ENCODE data around the gene LRRC3C. TPM values are rescaled to one million over a fixed set of nuclear protein-coding genes. Genes with fewer than 3 reads are reported as not detected.
"Not testable (repeated sequence)": the region's sequence is repeated elsewhere in the genome, so short reads cannot be mapped to it uniquely, and the experiment has no call there.

Gene LRRC3C
- not detected in 2 replicates for total RNA-seq (2014; rRNA removed; shearing (Covaris generic))

DNA sequence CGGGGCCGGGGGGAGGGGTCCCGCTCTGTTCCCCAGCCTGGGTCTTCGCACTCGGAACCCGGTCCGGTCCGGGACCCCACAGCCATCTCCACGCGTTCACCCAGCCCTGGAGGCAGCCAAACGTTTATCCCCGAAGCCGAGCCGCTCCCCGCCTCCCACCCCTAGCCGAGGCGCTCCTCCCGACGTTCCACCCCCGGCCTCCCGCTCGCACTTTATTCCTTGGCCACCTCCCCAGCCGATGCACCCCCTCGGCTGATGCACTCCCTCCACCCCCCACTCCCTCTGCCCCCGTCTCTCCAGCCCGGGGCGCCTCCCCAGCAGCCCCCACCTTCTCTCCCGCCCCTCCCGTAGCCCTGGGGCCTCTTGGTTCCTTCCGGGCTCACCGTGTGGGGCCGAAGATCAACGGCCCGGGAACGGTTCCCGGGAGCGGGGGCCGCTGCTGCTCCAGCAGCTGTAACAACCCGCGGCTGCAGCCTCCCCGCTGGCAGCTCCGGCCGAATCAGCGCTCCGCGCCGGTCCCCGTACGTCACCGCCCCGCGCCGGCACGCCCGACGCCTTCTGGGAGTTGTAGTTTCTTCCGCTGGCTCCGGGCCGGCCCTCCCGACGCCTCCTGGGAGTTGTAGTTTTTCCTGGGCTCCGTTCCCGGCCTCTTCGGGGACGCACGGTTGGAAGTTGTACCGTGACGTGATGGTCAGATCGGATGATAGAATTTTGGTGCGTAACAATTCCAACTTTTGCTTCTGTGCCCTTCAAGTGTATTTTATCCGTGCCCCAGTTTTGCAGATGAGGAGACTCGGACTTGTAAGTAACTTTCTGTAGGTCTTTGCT lies at the start of gene LRRC3C, which contains the start of gene ORMDL3:
Gene LRRC3C (plus strand): TSS at position 632 of the 828 bp plus-strand sequence. CDS start 13,792 bp downstream, outside the sequence.
Gene ORMDL3 (minus strand): TSS at position 501 of the 828 bp plus-strand sequence. CDS start 3,398 bp downstream, outside the sequence.
- peak; percentile 90 for DNase-seq (ENCODE audit: low spot score)

DNA sequence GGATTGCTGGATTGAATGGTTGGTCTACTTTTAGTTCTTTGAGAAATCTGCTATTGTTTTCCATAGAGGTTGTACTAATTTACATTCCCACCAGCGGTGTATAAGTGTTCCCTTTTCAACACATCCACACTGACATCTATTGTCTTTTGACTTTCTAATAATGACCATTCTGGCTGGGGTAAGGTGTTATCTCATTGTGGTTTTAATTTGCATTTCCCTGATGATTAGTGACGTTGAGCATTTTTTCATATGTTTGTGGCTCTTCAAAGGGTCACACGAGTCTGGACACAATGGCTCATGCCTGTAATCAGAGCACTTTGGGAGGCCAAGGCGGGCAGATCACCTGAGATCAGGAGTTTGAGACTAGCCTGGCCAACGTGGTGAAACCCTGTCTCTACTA lies 41.4 kb upstream of the LRRC3C start:
- not testable (repeated sequence) for DNase-seq (ENCODE audit: low spot score)

GRCh38 chr17:39887078-39887477 lies 40.5 kb upstream of the LRRC3C start:
- no peak for DNase-seq (ENCODE audit: low spot score)

GRCh38 chr17:39889200-39889599 lies 38.3 kb upstream of the LRRC3C start:
- no peak for DNase-seq (ENCODE audit: low spot score)

- no peak for DNase-seq (ENCODE audit: low spot score)
Measured at GRCh38 chr17:39894681-39895376, 32.7 kb upstream of the LRRC3C start.

DNA sequence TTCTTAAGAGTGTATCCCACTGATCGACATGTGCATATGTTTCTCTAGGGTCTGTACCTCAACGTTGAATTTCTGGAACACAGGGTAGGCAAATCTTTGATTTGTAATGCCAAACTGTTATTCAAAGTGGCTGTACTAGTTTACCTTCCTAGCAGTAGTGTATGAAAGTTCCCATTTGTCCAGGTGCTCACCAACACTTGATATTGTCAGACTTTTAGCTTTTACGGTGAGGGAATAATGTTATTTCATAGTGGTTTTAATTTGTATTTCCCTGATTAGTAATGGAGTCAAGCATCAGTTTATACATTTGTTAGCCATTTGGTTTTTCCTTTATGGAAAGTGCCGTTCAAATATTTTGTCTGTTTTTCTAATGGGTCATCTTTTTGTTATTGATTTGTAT lies 29.4 kb upstream of the LRRC3C start:
- no peak for DNase-seq (ENCODE audit: low spot score)

DNA sequence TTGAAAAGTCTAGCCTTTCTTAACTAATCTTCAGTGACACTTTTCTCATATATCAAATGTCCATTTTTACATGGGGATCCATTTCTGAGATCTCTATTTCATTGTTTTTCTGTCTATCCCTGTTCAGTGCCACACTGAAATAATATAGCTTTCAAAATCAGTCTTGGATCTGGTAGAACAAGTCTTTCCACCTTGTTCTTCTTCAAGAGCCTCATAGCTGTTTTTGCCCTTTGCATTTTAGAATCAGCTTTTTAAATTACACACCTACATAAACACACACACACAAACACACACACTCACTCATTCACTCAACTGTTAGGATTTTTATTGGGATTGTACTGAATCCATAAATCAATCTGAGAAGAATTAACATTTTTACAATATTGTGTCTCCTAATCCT lies 28.3 kb upstream of the LRRC3C start:
- peak; percentile 25 for DNase-seq (ENCODE audit: low spot score)

- DNase-seq (ENCODE audit: low spot score) = not testable (repeated sequence)
Measured at GRCh38 chr17:39902027-39902426, 25.5 kb upstream of the LRRC3C start.

DNA sequence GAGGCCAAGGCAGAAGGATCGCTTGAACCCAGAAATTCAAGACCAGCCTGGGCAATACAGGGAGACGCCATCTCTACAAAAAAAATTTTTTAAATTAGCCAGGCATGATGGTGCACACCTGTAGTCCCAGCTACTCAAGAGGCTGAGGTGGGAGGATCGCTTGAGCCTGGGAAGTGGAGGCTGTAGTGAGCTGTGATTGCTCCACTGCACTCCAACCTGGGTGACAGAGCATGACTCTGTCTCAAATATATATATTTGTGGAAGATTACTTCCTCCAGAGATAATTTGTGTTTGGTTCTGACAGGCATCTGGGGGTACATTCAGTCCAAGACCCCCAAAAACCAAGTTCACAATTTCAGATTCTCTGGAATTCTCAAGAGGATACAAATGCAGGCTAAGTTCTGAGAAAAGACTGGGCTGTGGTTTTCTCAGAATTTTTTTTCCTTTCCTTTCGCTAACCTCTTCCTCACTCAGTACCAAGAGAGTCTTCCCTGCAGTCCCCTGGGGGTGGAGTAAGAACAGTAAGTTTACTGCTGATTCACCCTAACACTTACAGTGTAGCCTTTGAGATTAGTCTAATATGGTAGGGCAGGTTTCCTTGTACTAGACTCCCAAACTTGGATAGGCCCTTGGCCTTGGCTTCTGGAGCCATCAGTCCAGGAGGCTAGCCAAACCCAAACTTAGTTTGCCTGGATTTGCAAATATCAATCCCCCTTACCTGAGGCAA lies 24.2 kb upstream of the LRRC3C start:
- DNase-seq (ENCODE audit: low spot score) = no peak

DNA sequence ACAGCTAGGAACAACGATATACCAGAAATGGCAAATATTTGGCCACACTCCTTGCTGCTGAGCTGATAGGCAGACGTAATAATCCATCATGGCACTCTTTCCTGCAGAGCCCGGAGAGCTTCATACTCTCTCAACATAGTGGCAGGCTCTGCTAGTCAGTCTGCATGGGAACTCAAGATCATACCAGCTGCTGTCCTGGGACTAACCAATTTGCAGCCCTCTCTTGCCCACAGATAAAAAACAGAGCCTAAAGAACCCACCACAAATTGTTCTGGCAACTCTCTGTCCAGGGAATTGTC lies 22.6 kb upstream of the LRRC3C start:
- no peak for DNase-seq (ENCODE audit: low spot score)

DNA sequence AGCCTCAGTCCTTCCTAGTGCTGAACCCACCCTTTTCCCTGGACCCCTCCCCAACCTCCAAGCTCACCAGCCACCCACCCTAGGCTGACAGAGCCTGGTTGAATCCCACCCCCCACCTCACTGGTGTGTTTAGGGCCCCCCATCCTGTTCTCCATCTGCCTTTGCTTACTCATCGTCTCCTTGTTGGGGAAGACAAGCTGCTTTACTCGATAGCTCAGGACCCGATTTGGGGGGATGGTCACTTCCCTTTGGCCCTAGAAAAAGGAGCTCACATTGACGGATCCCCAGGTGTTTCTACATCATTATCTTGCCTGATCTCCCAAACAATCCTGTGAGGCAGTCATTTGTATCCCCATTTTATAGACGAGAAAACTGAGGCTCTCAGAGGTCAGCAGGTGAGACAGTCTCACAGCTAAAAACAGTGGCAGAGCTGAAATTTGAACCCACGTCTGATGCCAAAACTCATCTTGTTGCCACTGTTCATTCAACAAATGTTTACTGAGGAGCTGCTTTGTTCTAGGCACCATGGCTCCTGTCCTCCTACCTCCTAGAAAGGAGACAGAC lies 18.7 kb upstream of the LRRC3C start:
- DNase-seq (ENCODE audit: low spot score) = no peak

DNA sequence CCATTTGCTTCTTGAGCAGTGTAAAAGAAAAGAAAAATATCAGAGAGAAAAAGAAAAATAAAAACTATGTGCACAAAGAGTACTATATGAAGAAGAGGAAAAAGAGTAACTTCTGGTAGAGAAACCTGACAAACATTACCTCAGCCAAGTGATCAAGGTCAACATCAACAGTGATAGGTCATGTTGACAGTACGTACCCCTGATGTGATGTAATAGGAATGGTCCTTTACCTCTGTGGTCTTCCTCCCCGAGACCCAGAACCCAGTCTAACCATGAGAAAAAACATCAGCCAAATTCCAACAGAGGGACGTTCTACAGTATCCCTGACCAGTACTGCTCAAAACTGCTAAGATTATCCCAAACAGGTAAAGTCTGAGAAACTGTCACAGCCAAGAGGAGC lies 13.5 kb upstream of the LRRC3C start:
- no peak for DNase-seq (ENCODE audit: low spot score)

DNA sequence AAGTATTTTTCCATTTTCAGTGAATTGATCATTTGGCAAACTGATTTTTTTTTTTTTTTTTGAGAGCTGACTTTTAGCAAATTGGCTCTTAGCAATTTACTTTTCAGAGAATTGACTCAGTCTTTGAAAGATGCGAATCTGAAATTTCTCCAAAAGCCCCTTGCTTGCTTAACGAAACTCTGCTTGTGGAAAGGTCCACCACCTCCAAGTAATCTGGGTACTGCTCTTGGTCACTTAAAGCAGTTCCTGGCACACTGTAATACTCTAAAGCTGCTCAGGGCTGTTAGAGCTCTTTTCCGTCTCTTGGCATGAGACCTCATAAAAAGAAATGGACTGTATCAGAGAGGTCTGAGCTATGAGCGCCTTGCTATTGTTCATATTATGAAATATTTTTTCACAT lies 12.0 kb upstream of the LRRC3C start:
- DNase-seq (ENCODE audit: low spot score) = no peak

- peak; percentile 45 for DNase-seq (ENCODE audit: low spot score)
Measured at GRCh38 chr17:39916918-39917317, 10.6 kb upstream of the LRRC3C start.

- no peak for DNase-seq (ENCODE audit: low spot score)
Measured at GRCh38 chr17:39919087-39919683, 8.3 kb upstream of the LRRC3C start.

DNA sequence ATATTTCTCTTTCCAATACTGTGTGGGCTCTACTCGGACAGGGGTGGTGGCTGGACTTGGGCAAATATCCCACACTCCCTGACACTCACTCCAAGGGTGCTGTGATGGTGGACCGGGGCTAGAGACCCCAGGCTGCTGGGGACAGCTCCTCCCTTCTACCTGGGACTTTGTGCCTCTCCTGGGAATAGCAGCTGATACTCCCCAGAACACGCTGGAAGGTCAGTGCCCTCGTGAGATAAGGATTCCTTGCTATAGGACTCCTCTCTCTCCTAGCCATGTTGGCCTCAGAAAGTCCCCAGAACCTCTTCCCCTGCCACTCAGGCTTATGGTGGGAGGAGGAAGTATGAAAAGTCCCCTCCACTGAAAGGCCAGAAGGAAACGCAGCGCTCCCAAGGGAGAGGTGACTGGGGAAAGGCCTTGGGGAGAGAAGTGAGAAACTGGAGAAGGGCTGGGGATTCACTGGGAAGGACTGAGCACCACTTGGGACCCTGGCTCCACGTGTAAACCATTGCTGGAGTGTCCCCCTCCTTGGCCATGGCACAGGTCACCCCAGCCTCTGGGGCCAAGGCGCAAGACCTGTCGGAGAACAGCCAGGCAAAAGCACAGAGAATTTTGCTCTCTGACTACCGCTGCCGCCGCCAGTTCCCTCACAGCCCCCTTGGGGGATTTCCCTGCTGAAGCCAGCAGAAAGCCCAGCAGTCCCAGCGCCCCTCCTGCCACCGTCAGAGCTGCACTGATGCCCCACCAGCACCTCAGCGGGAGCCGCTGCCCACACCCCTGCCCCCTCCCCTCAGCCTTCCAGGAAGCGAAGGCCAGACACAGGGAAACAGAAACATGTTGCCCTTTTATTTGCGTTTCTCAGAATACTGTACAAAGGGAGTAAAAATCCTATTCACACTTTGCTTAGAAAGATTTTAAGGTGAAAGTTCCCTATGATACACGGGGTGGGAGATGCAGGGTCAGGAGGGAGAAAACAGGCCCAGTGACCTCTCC lies 7.0 kb upstream of the LRRC3C start:
- no peak for DNase-seq (ENCODE audit: low spot score)

DNA sequence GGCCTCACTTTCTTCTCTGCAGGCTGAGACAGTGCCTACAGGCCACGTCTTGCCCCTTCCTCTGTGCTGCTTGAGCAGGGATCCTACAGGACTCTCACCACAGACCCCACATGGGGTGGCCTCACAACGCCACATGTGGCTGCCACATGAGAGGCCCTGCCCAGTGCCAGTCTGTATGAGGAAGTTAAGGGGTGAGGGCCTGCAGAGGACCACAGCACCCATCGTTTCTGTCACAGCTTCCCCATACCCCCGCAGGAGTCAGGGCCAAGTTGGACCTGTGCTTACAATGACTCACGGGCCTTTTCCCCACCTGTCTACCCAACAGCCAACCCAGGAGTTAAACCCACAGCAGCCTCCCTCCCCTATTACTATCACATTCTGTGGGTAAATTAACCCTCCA lies 6.2 kb upstream of the LRRC3C start:
- no peak for DNase-seq (ENCODE audit: low spot score)

GRCh38 chr17:39922006-39922405 lies 5.5 kb upstream of the LRRC3C start:
- no peak for DNase-seq (ENCODE audit: low spot score)

DNA sequence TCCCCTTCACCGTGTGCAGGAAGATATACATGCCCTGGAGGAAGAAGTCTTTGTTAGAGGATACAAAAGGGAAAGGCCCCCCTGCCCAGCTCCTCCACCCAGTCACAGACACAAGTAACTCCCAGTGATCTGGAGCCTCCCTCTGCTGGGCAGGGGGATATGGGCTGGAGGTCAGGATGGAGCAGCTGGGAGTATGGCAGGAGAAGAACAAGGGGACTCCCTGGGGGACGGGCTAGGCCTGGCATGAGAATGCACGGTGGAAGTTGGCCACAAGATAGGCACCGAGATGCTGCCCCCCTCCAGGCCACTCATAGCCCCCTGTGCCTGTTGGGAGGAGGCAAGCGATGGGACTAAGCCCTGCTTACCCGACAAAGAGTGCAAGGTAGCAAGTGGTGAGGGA lies 4.3 kb upstream of the LRRC3C start:
- DNase-seq (ENCODE audit: low spot score) = no peak
